ENCODE data around the gene SNRNP200.

DNA sequence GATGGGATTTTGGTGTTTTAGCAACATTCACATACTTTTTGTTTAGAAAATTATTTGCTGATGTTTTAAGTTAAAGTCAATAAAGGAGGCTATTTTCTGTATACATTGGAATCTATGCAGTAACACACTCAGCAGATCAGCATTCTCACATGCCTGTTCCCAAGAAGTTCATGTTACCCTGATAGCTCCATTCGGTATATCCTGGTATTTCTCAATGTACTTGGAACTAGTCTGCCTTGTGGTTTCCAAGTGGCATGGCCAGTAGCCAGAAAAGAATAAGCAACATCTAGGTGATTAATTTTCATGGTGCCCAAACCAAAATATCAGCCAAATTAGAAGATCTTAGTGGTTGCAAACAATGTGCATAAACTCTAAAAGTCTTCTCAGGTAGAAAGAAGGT is 25.1 kb upstream of the SNRNP200 start:
- TF ChIP-seq EZH2 (optimal IDR thresholded peaks at IDR 0.05; ENCODE audit: low read depth, low read length), result no peak
- TF ChIP-seq, protein P1, sequence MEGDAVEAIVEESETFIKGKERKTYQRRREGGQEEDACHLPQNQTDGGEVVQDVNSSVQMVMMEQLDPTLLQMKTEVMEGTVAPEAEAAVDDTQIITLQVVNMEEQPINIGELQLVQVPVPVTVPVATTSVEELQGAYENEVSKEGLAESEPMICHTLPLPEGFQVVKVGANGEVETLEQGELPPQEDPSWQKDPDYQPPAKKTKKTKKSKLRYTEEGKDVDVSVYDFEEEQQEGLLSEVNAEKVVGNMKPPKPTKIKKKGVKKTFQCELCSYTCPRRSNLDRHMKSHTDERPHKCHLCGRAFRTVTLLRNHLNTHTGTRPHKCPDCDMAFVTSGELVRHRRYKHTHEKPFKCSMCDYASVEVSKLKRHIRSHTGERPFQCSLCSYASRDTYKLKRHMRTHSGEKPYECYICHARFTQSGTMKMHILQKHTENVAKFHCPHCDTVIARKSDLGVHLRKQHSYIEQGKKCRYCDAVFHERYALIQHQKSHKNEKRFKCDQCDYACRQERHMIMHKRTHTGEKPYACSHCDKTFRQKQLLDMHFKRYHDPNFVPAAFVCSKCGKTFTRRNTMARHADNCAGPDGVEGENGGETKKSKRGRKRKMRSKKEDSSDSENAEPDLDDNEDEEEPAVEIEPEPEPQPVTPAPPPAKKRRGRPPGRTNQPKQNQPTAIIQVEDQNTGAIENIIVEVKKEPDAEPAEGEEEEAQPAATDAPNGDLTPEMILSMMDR (IDR thresholded peaks at IDR 0.05; ENCODE audit: low read length), result no peak
